GM23248 (cell line): ENCODE data around the gene ANXA7. TPM values are rescaled to one million over a fixed set of nuclear protein-coding genes. Genes with fewer than 3 reads are reported as not detected.

ENCODE experiments used
- DNase-seq: peaks from one replicate; pipeline ENCODE4 v3.0.0-alpha.2; 2015
- H2AFZ ChIP-seq: fragments of 200-600 bp; sonication (generic); 2 replicates; pipeline ENCODE4 v1.6.1; 2016; ENCODE audit warnings: antibody characterized with exemption
- H3F3A ChIP-seq: fragments of 200-600 bp; sonication (generic); 2 replicates; pipeline ENCODE4 v1.6.1; 2016; ENCODE audit warnings: mild to moderate bottlenecking, antibody characterized with exemption, mixed run types; ENCODE audit not compliant: insufficient read depth
- H3K27ac ChIP-seq: fragments of 200-600 bp; sonication (generic); 2 replicates; pipeline ENCODE4 v1.5.1; 2016; ENCODE audit warnings: mild to moderate bottlenecking
- H3K27me3 ChIP-seq: fragments of 200-600 bp; sonication (generic); replicated peaks from 2 replicates; pipeline ENCODE4 v1.6.1; 2016; ENCODE audit warnings: mild to moderate bottlenecking; ENCODE audit not compliant: insufficient read depth
- H3K36me3 ChIP-seq: fragments of 200-600 bp; sonication (generic); 2 replicates; pipeline ENCODE4 v1.6.1; 2016; ENCODE audit warnings: low read depth, mild to moderate bottlenecking
- H3K4me1 ChIP-seq: fragments of 200-600 bp; sonication (generic); 2 replicates; pipeline ENCODE4 v1.6.1; 2016; ENCODE audit warnings: mild to moderate bottlenecking; ENCODE audit not compliant: insufficient read depth
- H3K4me2 ChIP-seq: fragments of 200-600 bp; sonication (generic); one replicate; pipeline ENCODE4 v1.6.1; 2016; ENCODE audit warnings: mild to moderate bottlenecking; ENCODE audit not compliant: unreplicated experiment
- H3K4me3 ChIP-seq: fragments of 200-600 bp; sonication (generic); 2 replicates; pipeline ENCODE4 v1.5.1; 2016; ENCODE audit warnings: mild to moderate bottlenecking
- H3K79me2 ChIP-seq: fragments of 200-600 bp; sonication (generic); 2 replicates; pipeline ENCODE4 v1.6.1; 2016; ENCODE audit warnings: mild to moderate bottlenecking; ENCODE audit not compliant: insufficient read depth
- H3K9ac ChIP-seq: fragments of 200-600 bp; sonication (generic); 2 replicates; pipeline ENCODE4 v1.6.1; 2016; ENCODE audit warnings: mild to moderate bottlenecking
- H3K9me2 ChIP-seq: fragments of 200-600 bp; sonication (generic); 2 replicates; pipeline ENCODE4 v1.6.1; 2016; ENCODE audit warnings: mixed run types, mild to moderate bottlenecking, moderate library complexity; ENCODE audit not compliant: insufficient read depth
- H3K9me3 ChIP-seq: fragments of 200-600 bp; sonication (generic); one replicate; pipeline ENCODE4 v1.6.1; 2017; ENCODE audit warnings: low read depth
- H4K20me1 ChIP-seq: fragments of 200-600 bp; sonication (generic); 2 replicates; pipeline ENCODE4 v1.6.0; 2016; ENCODE audit not compliant: insufficient read depth
- EZH2 ChIP-seq: fragments of 200-600 bp; sonication (generic); IDR thresholded peaks from 2 replicates; pipeline ENCODE4 v1.6.1; 2018; ENCODE audit warnings: antibody characterized with exemption, mild to moderate bottlenecking; ENCODE audit not compliant: insufficient read depth, poor library complexity, severe bottlenecking
- EZH2phosphoT487 ChIP-seq: fragments of 200-600 bp; sonication (generic); IDR thresholded peaks from 2 replicates; pipeline ENCODE4 v1.6.1; 2018; ENCODE audit warnings: antibody characterized with exemption, moderate library complexity, mild to moderate bottlenecking, low read depth; ENCODE audit not compliant: insufficient read depth
- WGBS, 2 experiments: methylation state at CpG; one replicate each; pipeline ENCODE4 v1.1.6; 2015 to 2017; ENCODE audit warnings: low lambda C conversion rate in 2 of 2, low coverage in 1 of 2; ENCODE audit errors: missing lambda C conversion rate in 2 of 2; 5-methylcytosine and 5-hydroxymethylcytosine counted together
- in situ Hi-C: fragments of 300-500 bp; cut with MboI; formaldehyde crosslinking; loops from 2 replicates; pipeline ENCODE4 v1.15.0; 2020
- polyA plus RNA-seq: library from polyadenylated mRNA; unstranded; fragments of >200 nt; fragmentation: Nextera tagmentation; extraction: Ambion mirVana; gene quantifications from 2 replicates; pipeline ENCODE4 v1.2.1, GENCODE V29; 2016
- total RNA-seq: library from RNA; depleted of rRNA; stranded (reverse); fragments of >200 nt; shearing (Covaris generic); gene quantifications from 2 replicates; pipeline ENCODE4 v1.2.3, GENCODE V29; 2014

The ANXA7 gene
- total and polyA plus RNA-seq, 2 experiments from 2014 or later = 152 to 167 TPM

DNA sequence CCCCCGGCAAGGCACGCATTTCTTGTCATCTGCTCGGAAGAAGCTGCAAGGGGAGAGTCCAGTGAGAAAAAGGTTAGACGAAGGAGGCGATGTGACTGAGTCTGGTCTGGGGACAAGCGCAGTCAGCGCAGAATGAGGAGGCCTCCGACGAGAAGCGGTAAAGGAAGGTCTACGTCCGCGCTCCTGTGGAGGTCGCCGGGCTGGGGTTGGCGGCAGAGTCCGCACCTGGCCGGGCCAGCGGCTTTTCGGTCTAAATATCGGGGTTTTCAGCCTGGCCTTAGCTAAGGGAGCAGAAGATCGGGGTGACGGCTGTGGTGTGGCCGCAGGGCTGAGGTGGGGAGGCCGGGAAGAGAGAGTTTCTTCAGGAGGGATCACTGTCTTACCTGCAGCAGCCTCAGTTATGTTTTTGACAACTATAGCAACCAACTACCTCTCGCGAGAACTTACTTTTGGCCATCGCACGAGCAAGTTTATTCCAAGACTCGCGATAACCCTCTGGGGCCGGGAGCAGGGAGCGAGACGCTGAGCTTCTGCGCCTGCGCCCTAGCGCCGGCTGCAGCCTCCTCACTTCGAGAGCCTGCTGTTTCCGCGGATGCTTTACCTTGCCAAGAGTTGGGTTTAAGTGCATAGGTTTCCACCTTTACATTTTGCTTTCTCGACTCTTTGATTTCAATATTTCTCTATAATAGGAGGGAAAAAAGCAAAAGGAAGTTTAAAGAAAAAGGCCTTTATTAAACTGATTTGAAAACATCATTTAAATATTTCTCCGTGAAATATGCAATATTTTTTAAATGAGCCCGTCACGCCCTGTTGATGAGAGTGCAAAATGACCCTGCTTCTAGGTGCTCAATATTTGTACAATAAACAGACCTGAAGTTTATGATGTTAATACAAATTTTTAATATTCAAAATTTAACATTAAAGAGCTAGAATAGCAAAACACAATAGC is 55.3 kb downstream of the ANXA7 start, which contains the start of gene CFAP70:
CFAP70 (minus strand) TSS at position 534 of the 949 bp plus-strand sequence. CDS start 4,068 bp downstream, outside the sequence.
- no peaks in the 10 kb centered on the region for H3K9me3 ChIP-seq
- in situ Hi-C loops = no loop called here
- TF ChIP-seq EZH2 = no peak
- TF ChIP-seq EZH2phosphoT487 = no peak
- H3K79me2 ChIP-seq = no peaks in the 10 kb centered on the region
- H3K36me3 ChIP-seq = 0 out of 2 replicates have a peak, but pooled peaks cover 9% of the 10 kb centered on the region
- peak within 1 kb of the TSS; percentile 90 for H2AFZ ChIP-seq
- H3K4me3 ChIP-seq = peak within 1 kb of the TSS; percentile 84
- H3K9ac ChIP-seq = peak within 1 kb of the TSS; percentile 87
- H3K27ac ChIP-seq = peak within 1 kb of the TSS; percentile 34
- no peaks in the 10 kb centered on the region for H3K27me3 ChIP-seq
- no peaks in the 10 kb centered on the region for H3K9me2 ChIP-seq
- H3K4me2 ChIP-seq = peak within 1 kb of the TSS; percentile 88
- no peaks in the 10 kb centered on the region for H3K4me1 ChIP-seq
- peaks cover 28% of the 10 kb centered on the region for H3F3A ChIP-seq
- H4K20me1 ChIP-seq = no peaks in the 10 kb centered on the region
- peak; percentile 99 for DNase-seq
- WGBS, 2 experiments = 1% methylated on average over 45 of the region's 45 CpGs

DNA sequence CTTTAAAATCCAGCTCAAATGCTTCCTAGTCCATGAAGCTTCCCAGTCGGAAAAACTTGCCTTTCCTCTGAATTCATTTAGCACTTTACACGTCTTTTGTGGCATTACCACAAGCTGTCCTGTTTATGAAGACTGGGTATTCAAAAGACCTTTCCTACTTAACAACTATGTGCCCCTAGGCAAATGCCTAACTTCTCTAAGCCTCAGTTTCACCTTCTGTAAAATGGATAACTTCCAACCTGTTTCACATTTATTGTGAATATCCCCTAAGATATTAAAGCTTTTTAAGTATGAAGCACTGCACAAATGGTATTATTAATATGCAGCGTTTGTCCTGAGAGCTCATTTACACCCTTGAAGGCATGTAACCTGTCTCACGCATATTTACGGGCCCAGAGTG is 56.0 kb downstream of the ANXA7 start:
- Histone ChIP-seq H3K4me1 (no peaks in the 10 kb centered on the region), H2AFZ (peak overlapping the region; percentile 90), H3K9me2 (no peaks in the 10 kb centered on the region), H3K27ac (no peak overlapping the region), H3K9me3 (no peaks in the 10 kb centered on the region), H3K9ac (peak overlapping the region; percentile 87), H3K4me2 (peak overlapping the region; percentile 88), H3K27me3 (no peaks in the 10 kb centered on the region), H3K36me3 (0 out of 2 replicates have a peak, but pooled peaks cover 7% of the 10 kb centered on the region), H4K20me1 (no peaks in the 10 kb centered on the region), H3F3A (peaks cover 24% of the 10 kb centered on the region), H3K4me3 (peak overlapping the region; percentile 84), H3K79me2 (no peaks in the 10 kb centered on the region)
- no peak for TF ChIP-seq EZH2
- no peak for TF ChIP-seq EZH2phosphoT487
- no peak for DNase-seq
- in situ Hi-C loops = no loop called here
- 27 to 30% methylated on average over 5 of the region's 5 CpGs for WGBS, 2 experiments

DNA sequence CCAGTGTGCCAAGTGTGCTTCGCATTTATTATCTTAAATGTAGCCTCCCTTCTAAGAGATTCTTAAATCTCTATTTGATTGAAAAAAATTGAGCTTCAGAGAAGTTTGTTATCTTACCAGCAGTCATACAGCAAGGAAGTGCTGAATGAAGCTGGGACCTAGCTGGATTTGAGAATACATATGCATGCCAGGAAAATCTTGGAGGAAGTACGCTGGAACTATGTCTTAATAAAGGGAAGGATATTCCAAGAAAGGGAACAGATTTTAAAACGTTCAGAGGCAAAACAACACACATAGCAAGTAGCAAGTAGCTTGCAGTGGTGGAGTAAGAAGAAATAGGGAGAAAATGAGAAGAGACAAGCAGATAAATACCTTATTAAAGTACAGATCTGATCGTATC is 56.7 kb downstream of the ANXA7 start:
- DNase-seq = no peak
- Histone ChIP-seq H3K27ac (no peak overlapping the region), H3K4me1 (no peaks in the 10 kb centered on the region), H3K79me2 (no peaks in the 10 kb centered on the region), H3K36me3 (0 out of 2 replicates have a peak, but pooled peaks cover under 1% of the 10 kb centered on the region), H4K20me1 (no peaks in the 10 kb centered on the region), H3K9me3 (no peaks in the 10 kb centered on the region), H3K4me2 (no peak overlapping the region), H3F3A (peaks cover 19% of the 10 kb centered on the region; the same call in 1 of the 2 replicates), H2AFZ (0 out of 2 replicates have a peak overlapping the region, but pooled peaks have one; percentile 90), H3K4me3 (no peak overlapping the region), H3K9me2 (no peaks in the 10 kb centered on the region), H3K27me3 (no peaks in the 10 kb centered on the region), H3K9ac (0 out of 2 replicates have a peak overlapping the region, but pooled peaks have one; percentile 3)
- TF ChIP-seq EZH2 (no peak), EZH2phosphoT487 (no peak)
- whole genome bisulfite sequencing, 2 experiments = 39 to 41% methylated on average over 4 of the region's 4 CpGs
- in situ Hi-C loops = no loop called here

DNA sequence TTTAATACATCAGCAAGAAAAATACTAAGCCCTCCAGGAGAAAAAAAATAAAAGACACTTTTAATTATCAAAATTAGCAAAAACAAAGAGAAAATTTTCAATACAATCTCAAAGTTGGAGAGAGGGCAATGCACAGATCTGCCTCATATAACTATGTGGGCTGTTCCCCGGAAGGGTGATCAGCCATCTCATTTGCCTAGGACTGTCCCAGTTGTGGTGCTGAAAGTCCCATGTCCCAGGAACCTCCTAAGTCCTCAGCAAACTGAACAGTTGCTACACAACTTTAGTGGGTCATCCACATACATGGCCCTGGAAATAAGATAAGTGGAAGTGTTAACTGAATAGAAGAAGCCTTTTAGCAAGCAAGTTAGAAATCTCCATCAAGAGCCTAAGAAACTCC is 69.6 kb downstream of the ANXA7 start:
- no peaks in the 10 kb centered on the region for H3K4me1 ChIP-seq
- in situ Hi-C loops = no loop called here
- H3F3A ChIP-seq = no peaks in the 10 kb centered on the region
- no peaks in the 10 kb centered on the region for H3K27me3 ChIP-seq
- no peak overlapping the region for H3K4me3 ChIP-seq
- no peak overlapping the region for H3K9ac ChIP-seq
- H3K79me2 ChIP-seq = no peaks in the 10 kb centered on the region
- H3K9me3 ChIP-seq = no peaks in the 10 kb centered on the region
- no peak overlapping the region for H3K4me2 ChIP-seq
- no peak for DNase-seq
- no peak overlapping the region for H2AFZ ChIP-seq
- H3K36me3 ChIP-seq = no peaks in the 10 kb centered on the region
- 89 to 100% methylated on average over 1 of the region's 1 CpG for WGBS, 2 experiments
- H3K9me2 ChIP-seq = no peaks in the 10 kb centered on the region
- no peaks in the 10 kb centered on the region for H4K20me1 ChIP-seq
- TF ChIP-seq EZH2 (no peak), EZH2phosphoT487 (no peak)
- H3K27ac ChIP-seq = no peak overlapping the region
